Measurements from ENCODE around the gene STUB1.

STUB1 gene

GRCh38 chr16:694863-695354, 14.7 kb downstream of the STUB1 start:
- no peak for TF ChIP-seq HDGF (IDR thresholded peaks at IDR 0.05; ENCODE audit: borderline replicate concordance)
- TF ChIP-seq L3MBTL2 (conservative IDR thresholded peaks at IDR 0.05): no peak
- no peak for TF ChIP-seq SUZ12 (IDR thresholded peaks at IDR 0.05)
- TF ChIP-seq PKNOX1 (IDR thresholded peaks at IDR 0.05): no peak
- TF ChIP-seq TARDBP (IDR thresholded peaks at IDR 0.05): no peak
- no peak for TF ChIP-seq NFRKB (IDR thresholded peaks at IDR 0.05)
- no peak for TF ChIP-seq ZNF384 (IDR thresholded peaks at IDR 0.05)
- TF ChIP-seq FOXA1 (IDR thresholded peaks at IDR 0.05): no peak
- TF ChIP-seq ARNT (IDR thresholded peaks at IDR 0.05): no peak
- no peak for TF ChIP-seq ELF4 (IDR thresholded peaks at IDR 0.05)
- no peak for TF ChIP-seq SP1 (IDR thresholded peaks at IDR 0.05)
- TF ChIP-seq FOXK2 (IDR thresholded peaks at IDR 0.05): no peak
- no peak for TF ChIP-seq CTBP1 (IDR thresholded peaks at IDR 0.05; ENCODE audit: borderline replicate concordance)
- TF ChIP-seq BHLHE40 (IDR thresholded peaks at IDR 0.05; ENCODE audit: borderline replicate concordance): no peak
- no peak for TF ChIP-seq FOXM1 (IDR thresholded peaks at IDR 0.05; ENCODE audit: borderline replicate concordance)
- TF ChIP-seq LEF1 (IDR thresholded peaks at IDR 0.05; ENCODE audit: borderline replicate concordance): no peak
- POLR2A ChIA-PET: interaction anchor here (1.0 to 1.4 kb wide), 3 partner anchors 24 to 26 kb away, joined by 3 read pairs; partner anchors contain the start of gene ANTKMT
- CTCF ChIA-PET: no interaction called here
- peak; percentile 39 for DNase-seq (ENCODE audit: extremely low spot score)

DNA sequence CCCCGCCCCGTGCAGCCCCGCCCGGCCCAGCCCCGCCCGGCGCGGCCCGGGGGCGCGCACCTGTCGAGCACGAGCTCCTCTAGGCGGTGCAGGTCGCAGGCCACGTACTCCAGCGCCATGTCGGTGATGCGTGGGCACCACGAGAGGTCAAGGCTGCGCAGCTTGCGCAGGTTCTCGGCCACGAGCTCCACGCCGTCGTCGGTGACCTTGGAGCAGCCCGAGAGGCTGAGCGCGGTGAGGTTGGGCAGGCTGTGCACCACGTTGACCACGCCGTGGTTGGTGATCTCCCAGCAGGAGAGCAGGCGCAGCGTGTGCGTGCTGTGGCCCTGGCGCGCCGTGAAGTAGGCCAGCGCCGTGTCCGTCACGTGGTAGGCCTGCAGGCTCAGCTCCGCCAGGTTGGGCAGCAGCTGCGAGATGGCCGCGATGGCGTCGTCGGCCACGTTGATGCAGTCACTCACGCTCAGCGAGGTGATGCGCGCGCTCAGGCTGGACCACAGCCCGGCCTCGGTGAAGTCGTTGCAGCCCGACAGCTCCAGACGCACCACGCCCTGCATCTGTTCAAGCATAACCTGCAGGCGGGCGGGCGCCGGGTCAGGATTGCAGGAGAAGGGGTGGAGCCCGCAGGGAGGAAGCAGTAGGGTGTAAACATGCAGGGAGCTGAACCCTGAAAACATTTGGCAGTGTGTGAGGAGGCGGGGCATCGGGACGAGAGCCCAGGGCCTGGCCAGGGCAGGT, 15.3 kb downstream of the STUB1 start:
- no peak for DNase-seq (ENCODE audit: extremely low spot score)
- CTCF ChIA-PET: interaction anchor here (1.0 kb wide), 1 partner anchor 10 kb away, joined by 3 read pairs; the partner anchor contains the start of gene FBXL16
- TF ChIP-seq LEF1 (IDR thresholded peaks at IDR 0.05; ENCODE audit: borderline replicate concordance): no peak
- TF ChIP-seq ELF4 (IDR thresholded peaks at IDR 0.05): no peak
- TF ChIP-seq SUZ12 (IDR thresholded peaks at IDR 0.05): no peak
- POLR2A ChIA-PET: interaction anchor here (1.0 to 1.4 kb wide), 3 partner anchors 24 to 26 kb away, joined by 3 read pairs; partner anchors contain the start of gene ANTKMT

DNA sequence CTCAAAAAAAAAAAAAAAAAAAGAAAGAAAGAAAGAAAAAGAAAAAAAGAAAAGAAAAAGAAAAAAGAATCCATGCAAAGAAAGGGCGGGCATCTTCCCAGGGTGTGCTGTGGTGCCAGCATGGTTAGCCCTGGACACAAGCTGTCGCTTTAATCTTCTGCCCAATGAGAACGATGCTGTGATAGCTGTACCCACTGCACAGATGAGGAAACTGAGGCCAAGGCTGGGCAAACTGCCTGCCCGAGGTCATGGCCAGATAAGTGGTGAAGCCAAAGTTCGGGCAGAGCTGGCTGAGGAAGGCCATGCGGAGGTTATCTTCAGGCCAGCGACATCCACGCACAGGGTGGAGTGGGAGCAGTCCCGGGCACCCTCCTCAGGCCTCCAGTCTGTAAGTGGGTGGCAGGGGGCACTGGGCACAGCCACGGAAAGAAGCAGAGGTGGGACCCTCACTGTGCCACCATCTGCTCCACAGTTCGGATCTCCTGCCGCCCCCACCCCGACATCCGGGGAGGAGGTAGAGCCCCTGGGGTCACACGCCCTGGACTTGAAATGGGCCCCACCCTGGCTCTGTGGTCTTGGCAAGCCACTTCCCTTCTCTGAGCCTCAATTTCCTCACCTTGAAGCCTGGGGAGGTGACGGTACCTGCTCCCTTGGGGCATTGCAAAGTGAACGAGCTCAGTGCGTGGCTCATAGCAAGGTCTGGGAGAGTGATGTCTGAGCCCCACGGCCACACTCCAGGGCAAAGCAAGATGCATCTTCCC, 18.9 kb downstream of the STUB1 start:
- no peak for TF ChIP-seq SP1 (IDR thresholded peaks at IDR 0.05)
- no peak for TF ChIP-seq ARNT (IDR thresholded peaks at IDR 0.05)
- no peak for DNase-seq (ENCODE audit: extremely low spot score)
- ChIA-PET CTCF (no interaction called here), POLR2A (interaction anchor here (1.6 kb wide), 1 partner anchor 9 kb away, joined by 8 read pairs; the partner anchor contains the start of gene WDR24)

DNA sequence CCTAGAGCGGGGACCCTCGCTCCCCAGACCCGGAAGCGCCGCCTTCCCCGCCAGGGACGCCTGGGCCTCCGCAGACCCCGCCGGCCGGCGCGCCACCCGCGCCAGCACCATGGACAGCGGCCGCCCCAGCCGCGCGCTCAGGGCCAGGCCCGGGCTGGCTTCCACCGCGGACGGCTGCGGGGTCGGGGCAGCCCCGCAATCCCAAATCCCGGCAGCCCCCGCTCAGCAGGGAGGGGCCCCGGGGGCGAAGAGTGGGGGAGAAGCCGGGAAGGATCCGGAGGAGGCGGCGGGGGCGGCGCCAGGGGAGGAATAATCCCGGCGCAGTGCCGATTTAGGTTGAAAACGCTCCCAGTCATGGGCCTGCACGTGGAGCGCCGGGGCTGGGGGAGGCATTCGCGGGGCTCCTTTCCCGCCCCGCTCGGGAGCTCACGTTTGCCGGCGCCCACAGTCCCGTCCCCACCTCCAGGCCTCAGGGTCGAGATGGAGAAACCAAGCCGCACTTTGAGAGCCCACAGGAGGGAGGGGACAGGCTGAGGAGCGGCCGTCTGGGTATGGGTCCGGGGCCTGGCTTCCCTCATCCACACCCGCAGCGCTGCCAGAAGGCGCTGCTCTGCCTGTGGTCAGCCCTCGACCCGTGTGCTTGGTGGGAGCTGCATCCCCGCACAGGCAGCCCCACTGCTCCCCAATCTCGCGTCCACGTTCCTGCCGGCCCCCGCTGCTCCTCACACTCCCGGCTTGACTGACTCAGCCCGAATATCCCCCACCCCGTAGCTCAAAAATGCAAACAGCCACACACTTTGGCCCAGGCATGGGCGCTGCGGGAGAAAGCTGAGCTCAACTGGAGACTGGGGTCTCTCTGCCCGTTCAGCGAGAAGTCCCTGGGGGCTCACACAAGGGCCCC, 20.7 kb downstream of the STUB1 start:
- DNase-seq (ENCODE audit: extremely low spot score): peak; percentile 62
- ChIA-PET POLR2A (interaction anchor here (3.8 kb wide), 1 partner anchor 11 kb away, joined by 16 read pairs; the partner anchor contains the start of gene WDR24), CTCF (interaction anchor here (1.1 kb wide), 1 partner anchor 11 kb away, joined by 3 read pairs; no protein-coding TSS in a partner anchor)
- TF ChIP-seq NFRKB (IDR thresholded peaks at IDR 0.05) (no peak), SUZ12 (IDR thresholded peaks at IDR 0.05) (no peak), ELF4 (IDR thresholded peaks at IDR 0.05) (no peak), ZNF384 (IDR thresholded peaks at IDR 0.05) (no peak), ARNT (IDR thresholded peaks at IDR 0.05) (no peak), PKNOX1 (IDR thresholded peaks at IDR 0.05) (no peak), HDGF (IDR thresholded peaks at IDR 0.05; ENCODE audit: borderline replicate concordance) (no peak), SP1 (IDR thresholded peaks at IDR 0.05) (no peak), CTBP1 (IDR thresholded peaks at IDR 0.05; ENCODE audit: borderline replicate concordance) (no peak), L3MBTL2 (conservative IDR thresholded peaks at IDR 0.05) (no peak), FOXA1 (IDR thresholded peaks at IDR 0.05) (no peak)

DNA sequence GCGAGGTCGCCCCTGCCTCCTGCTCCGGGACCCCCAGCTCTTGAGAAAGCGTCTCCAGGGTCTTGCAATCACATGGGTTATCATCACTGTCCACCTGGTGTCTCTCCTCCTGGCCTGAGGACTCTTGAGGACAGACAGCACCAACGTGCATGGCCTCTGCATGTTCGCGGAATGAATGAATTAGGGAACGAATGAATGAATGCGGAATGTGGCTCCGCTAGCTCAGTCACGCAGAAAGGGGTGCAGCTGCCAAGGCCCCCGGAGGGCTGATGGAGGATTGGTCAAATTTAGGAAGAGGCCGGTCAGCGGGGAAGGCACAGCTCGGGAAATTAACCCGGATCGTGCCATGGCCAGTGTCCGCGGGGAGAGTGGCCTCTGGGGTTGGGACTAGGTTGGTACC, 22.1 kb downstream of the STUB1 start:
- no peak for DNase-seq (ENCODE audit: extremely low spot score)
- CTCF ChIA-PET: no interaction called here
- no peak for TF ChIP-seq ELF4 (IDR thresholded peaks at IDR 0.05)
- no peak for TF ChIP-seq CTBP1 (IDR thresholded peaks at IDR 0.05; ENCODE audit: borderline replicate concordance)
- POLR2A ChIA-PET: interaction anchor here (1.1 to 3.8 kb wide), 3 partner anchors 12 to 83 kb away, joined by 3 to 16 read pairs (median 7); partner anchors contain the start of genes ANTKMT and WDR24

- POLR2A ChIA-PET: interaction anchor here (1.1 to 3.8 kb wide), 3 partner anchors 13 to 82 kb away, joined by 3 to 16 read pairs (median 7); partner anchors contain the start of genes ANTKMT and WDR24
- no peak for DNase-seq (ENCODE audit: extremely low spot score)
- CTCF ChIA-PET: no interaction called here
- TF ChIP-seq FOXK2 (IDR thresholded peaks at IDR 0.05): no peak
- TF ChIP-seq HDGF (IDR thresholded peaks at IDR 0.05; ENCODE audit: borderline replicate concordance): no peak
- no peak for TF ChIP-seq L3MBTL2 (conservative IDR thresholded peaks at IDR 0.05)
- no peak for TF ChIP-seq BHLHE40 (IDR thresholded peaks at IDR 0.05; ENCODE audit: borderline replicate concordance)
- TF ChIP-seq FOXA1 (IDR thresholded peaks at IDR 0.05): no peak
- no peak for TF ChIP-seq NFRKB (IDR thresholded peaks at IDR 0.05)
Measured at GRCh38 chr16:703406-703805, 23.2 kb downstream of the STUB1 start.

Data from HEK293T (cell line).